Thyroid gland (tissue), 4 donors: ENCODE measurements around the gene IMP3. TPM values are rescaled to one million over a fixed set of nuclear protein-coding genes. Genes with fewer than 3 reads are reported as not detected.
A peak's percentile ranks its signal among the peaks of the same experiment; 100 is the strongest.

Experiments
- DNase-seq, 2 donors: peaks; one replicate each; pipeline ENCODE4 v3.0.0-alpha.2; 2019
- H3K27ac ChIP-seq, 3 donors: fragments of 200-600 bp; sonication (generic); 1 replicate in 2 of 3; 2 replicates in 1 of 3; pipeline ENCODE4 v1.5.1; 2016 to 2019; ENCODE audit warnings: mild to moderate bottlenecking in 1 of 3, moderate library complexity in 1 of 3
- H3K27me3 ChIP-seq: fragments of 200-600 bp; sonication (generic); one replicate; pipeline ENCODE4 v1.5.1; 2019
- H3K36me3 ChIP-seq, 2 donors: fragments of 200-600 bp; sonication (generic); one replicate each; pipeline ENCODE4 v1.5.1; 2016 to 2019
- H3K4me1 ChIP-seq, 2 donors: fragments of 200-600 bp; sonication (generic); one replicate each; pipeline ENCODE4 v1.5.1; 2017 to 2019
- H3K4me3 ChIP-seq, 3 donors: fragments of 200-600 bp; sonication (generic); replicated peaks in 1 of 3; 1 replicate in 2 of 3; 2 replicates in 1 of 3; pipeline ENCODE4 v1.5.1; 2016; ENCODE audit warnings: mild to moderate bottlenecking in 1 of 3
- H3K9me3 ChIP-seq: fragments of 200-600 bp; sonication (generic); one replicate; pipeline ENCODE4 v1.5.1; 2017
- CTCF ChIP-seq, 6 experiments: fragments of 200-600 bp in 3 of 6; fragments of 450-650 bp in 3 of 6; sonication (generic) in 3 of 6; IDR thresholded peaks; one replicate each; pipeline ENCODE4 v1.5.1; 2016 to 2019; ENCODE audit warnings: antibody characterized with exemption in 6 of 6, mild to moderate bottlenecking in 2 of 6, inconsistent platforms in 1 of 6, moderate library complexity in 1 of 6
- POLR2A ChIP-seq, 2 donors: fragments of 450-650 bp; IDR thresholded peaks; one replicate each; pipeline ENCODE4 v1.6.1; 2017; ENCODE audit warnings: antibody characterized with exemption in 2 of 2, mild to moderate bottlenecking in 2 of 2, moderate library complexity in 1 of 2
- WGBS, 2 donors: methylation state at CpG; one replicate each; pipeline ENCODE4 v1.1.5; 2017; 5-methylcytosine and 5-hydroxymethylcytosine counted together
- intact Hi-C: fragments of 100-400 bp; cut with DNase I; formaldehyde crosslinking; loops from one replicate; pipeline ENCODE4 v1.15.1; 2023
- total RNA-seq, 4 donors: library from RNA; depleted of rRNA; stranded (reverse); fragments of >200 nt; gene quantifications; one replicate each; pipeline ENCODE4 v1.2.3, GENCODE V29; 2016

The IMP3 gene
- total RNA-seq, 4 donors from 2014 or later: 75.2 to 187 (median 133) TPM

GRCh38 chr15:75663931-75664421, 24.0 kb upstream of the IMP3 start:
- H3K9me3 ChIP-seq: no peaks in the 10 kb centered on the region
- H3K27ac ChIP-seq: no peak overlapping the region
- TF ChIP-seq CTCF (IDR thresholded peaks at IDR 0.05) (no peak), POLR2A (IDR thresholded peaks at IDR 0.05) (no peak)
- no peak overlapping the region for H3K4me3 ChIP-seq
- intact Hi-C loops: no loop called here
- no peak for DNase-seq
- no peaks in the 10 kb centered on the region for H3K36me3 ChIP-seq
- H3K27me3 ChIP-seq: no peaks in the 10 kb centered on the region
- 80% methylated on average over 11 of the region's 11 CpGs for WGBS, 2 donors
- H3K4me1 ChIP-seq: peaks cover 30 to 48% of the 10 kb centered on the region in 2 donors

- Histone ChIP-seq H3K4me3 (no peak overlapping the region), H3K36me3 (no peaks in the 10 kb centered on the region), H3K27me3 (no peaks in the 10 kb centered on the region), H3K27ac (peak overlapping the region in 1 of 3 donors; percentile 11), H3K4me1 (peaks cover 30 to 52% of the 10 kb centered on the region in 2 donors), H3K9me3 (no peaks in the 10 kb centered on the region)
- 88 to 92% methylated on average over 4 to 9 of the region's 9 CpGs for WGBS, 2 donors
- intact Hi-C loops: no loop called here
- no peak for TF ChIP-seq POLR2A (IDR thresholded peaks at IDR 0.05)
- no peak for TF ChIP-seq CTCF (IDR thresholded peaks at IDR 0.05)
- no peak for DNase-seq
These were observed 22.9 kb upstream of the IMP3 start for GRCh38 chr15:75662823-75663519.

GRCh38 chr15:75661756-75662140, 21.7 kb upstream of the IMP3 start:
- no peak for DNase-seq
- no peaks in the 10 kb centered on the region for H3K27me3 ChIP-seq
- intact Hi-C loops: no loop called here
- peaks cover 28 to 42% of the 10 kb centered on the region in 2 donors for H3K4me1 ChIP-seq
- peak overlapping the region; percentile 90 to 94 (median 90) for H3K27ac ChIP-seq
- no peak overlapping the region for H3K4me3 ChIP-seq
- no peak for TF ChIP-seq CTCF (IDR thresholded peaks at IDR 0.05)
- TF ChIP-seq POLR2A (IDR thresholded peaks at IDR 0.05): no peak
- WGBS, 2 donors: 76 to 82% methylated on average over 3 of the region's 3 CpGs
- no peaks in the 10 kb centered on the region for H3K9me3 ChIP-seq
- H3K36me3 ChIP-seq: peaks cover 0 to 6% of the 10 kb centered on the region in 2 donors

GRCh38 chr15:75661100-75661755, 21.2 kb upstream of the IMP3 start:
- peaks cover 25 to 40% of the 10 kb centered on the region in 2 donors for H3K4me1 ChIP-seq
- H3K36me3 ChIP-seq: peaks cover 0 to 7% of the 10 kb centered on the region in 2 donors
- H3K27ac ChIP-seq: peak overlapping the region; percentile 90 to 94 (median 90)
- H3K27me3 ChIP-seq: no peaks in the 10 kb centered on the region
- TF ChIP-seq CTCF (IDR thresholded peaks at IDR 0.05) (no peak), POLR2A (IDR thresholded peaks at IDR 0.05) (peak in 1 of 2 donors; percentile 70)
- no peaks in the 10 kb centered on the region for H3K9me3 ChIP-seq
- H3K4me3 ChIP-seq: no peak overlapping the region
- DNase-seq: peak; percentile 94 to 96
- intact Hi-C loops: no loop called here
- WGBS, 2 donors: 34 to 45% methylated on average over 6 to 7 of the region's 14 CpGs
